ENCODE measurements around the gene MELK. TPM values are rescaled to one million over a fixed set of nuclear protein-coding genes. Genes with fewer than 3 reads are reported as not detected.

The MELK gene
- total RNA-seq = 6.9 TPM

DNA sequence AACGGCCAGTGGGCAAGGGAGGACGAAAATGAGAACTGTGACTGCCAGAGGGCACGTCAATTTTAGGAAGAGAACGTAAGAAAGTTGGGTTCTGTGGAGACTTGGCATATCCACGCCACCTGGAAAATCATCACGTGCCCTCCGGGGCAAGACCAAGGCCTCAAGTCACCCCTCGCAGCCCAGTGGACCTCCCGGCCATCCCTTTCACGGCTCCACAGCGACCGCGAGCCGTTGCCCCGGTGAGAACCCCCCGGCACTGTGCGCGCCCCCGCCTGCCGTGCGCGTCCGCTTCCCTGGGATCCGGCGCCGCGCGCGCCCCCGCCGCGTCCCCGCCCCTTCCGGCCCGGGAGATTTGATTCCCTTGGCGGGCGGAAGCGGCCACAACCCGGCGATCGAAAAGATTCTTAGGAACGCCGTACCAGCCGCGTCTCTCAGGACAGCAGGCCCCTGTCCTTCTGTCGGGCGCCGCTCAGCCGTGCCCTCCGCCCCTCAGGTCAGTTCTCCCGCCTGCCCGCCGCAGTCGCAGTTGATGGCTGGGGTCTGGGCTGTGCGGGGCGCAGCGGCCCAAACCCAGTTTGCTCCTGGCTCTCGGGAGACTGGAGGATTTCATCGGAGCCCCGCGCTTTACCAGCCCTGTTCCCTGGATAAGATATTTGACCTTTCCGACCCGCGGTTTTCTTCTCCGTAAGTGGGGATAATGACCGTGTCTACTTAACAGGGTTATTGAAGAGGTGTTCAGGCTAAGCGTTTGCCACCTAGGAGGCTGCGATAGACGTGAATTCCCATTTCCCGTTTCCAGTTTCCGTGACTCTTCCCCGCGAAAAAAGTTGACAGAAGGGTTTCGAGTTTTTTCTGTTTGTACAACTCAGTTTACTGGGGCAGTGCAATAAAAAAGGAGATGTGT is at the start of gene MELK:
Gene MELK, plus strand, starts transcription at position 381 of the 904 bp plus-strand sequence. CDS start 8,787 bp downstream, outside the sequence.

Other genes starting within 250 kb of the MELK start
- 51.9 TPM for gene RNF38, start 172.6 kb upstream of the MELK start, total RNA-seq